ENCODE measurements around the gene PHPT1. TPM values are rescaled to one million over a fixed set of nuclear protein-coding genes. Genes with fewer than 3 reads are reported as not detected.
"Not testable (repeated sequence)": the region's sequence is repeated elsewhere in the genome, so short reads cannot be mapped to it uniquely, and the experiment has no call there.

The PHPT1 gene
- total RNA-seq, 2 donors from 2014 or later, result 137 to 176 TPM

DNA sequence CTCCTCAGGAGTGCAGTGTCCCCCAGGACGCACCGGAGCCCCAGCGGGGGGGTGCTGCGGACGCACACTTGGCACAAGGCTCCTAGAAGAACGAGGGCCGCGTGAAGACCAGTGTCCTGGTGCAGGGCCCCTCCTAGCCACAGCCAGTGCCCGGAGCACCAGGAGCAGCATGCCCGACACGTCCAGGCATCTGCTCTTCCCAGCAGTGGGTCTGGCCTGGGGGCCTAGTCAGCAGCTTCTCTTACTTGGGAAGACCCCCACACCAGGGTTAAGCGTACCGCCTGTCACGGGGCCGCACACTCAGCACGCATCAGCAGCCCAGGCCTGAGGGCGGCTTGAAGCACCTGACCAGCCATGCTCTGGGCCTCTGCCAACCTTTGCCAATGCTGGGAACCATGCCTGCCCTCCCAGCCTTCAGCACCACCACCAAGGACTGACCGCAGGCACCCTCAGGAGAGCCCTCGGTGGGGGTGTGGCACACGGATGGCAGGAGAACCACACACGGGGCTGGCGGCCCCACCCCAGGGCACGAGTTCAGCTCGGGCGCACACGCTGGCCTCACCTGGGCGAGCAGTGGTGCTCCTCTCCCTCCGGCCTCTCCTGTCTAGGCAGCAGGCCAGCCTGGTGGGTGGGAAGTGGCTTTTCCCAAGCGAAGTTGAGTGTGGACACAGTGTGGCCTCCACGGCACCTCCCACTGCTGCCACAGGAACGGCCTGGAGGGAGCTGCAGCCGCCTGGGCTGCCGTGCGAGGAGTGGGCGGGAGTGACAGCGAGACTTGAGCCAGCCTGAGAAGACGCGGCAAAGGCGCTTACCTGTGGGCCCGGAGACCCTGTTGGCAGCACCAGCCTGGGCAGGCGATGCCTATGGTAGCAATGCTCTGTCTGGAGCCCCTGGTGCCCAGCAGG lies 19.0 kb upstream of the PHPT1 start:
- Histone ChIP-seq H3K27ac (no peak overlapping the region), H3K4me1 (no peaks in the 10 kb centered on the region), H3K9ac (ENCODE audit: low read depth in 2 of 2, low read length in 2 of 2) (no peak overlapping the region), H3K9me3 (no peaks in the 10 kb centered on the region), H3K36me3 (peaks cover 20% of the 10 kb centered on the region), H3K27me3 (no peaks in the 10 kb centered on the region), H3K4me3 (no peak overlapping the region)
- DNase-seq, result no peak
- intact Hi-C loops (cut with DNase I), result no loop called here
- TF ChIP-seq CTCF (IDR thresholded peaks at IDR 0.05), result no peak

DNA sequence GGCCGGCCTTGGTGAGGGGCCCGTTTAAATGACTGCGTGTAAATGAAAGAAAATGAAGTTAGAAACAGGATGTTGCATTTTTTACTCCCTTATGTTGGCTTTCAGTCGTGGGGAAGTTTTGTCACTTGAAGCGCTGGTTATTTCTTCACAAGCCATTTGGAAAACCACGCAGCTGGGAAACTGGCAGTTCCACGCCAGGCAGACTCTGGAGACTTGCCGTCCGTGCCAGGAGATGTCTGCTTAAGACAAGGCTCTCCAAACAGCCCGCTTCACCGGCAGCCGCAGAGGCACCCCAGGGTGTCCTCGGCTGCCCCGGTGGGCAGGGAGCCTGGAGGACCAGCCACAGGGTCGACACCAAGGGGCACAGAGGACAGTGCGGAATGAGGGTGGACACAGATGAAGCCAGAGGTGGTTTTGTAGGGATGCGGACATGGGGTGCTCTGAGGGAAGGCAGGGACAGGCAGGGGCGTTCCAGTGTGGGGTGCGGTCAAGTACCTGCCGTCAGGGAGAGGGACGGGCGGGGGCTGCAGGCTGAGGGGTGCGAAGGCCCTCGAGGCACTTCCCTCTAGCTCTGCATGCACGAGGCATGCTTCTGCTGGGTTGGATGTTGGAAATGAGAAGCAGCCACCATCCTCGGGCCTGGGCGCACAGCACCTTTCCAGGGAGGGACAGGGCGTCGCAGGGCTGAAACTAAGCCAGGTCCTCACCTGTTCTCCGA lies 18.0 kb upstream of the PHPT1 start:
- no peaks in the 10 kb centered on the region for H3K27me3 ChIP-seq
- H3K9me3 ChIP-seq, result no peaks in the 10 kb centered on the region
- TF ChIP-seq CTCF (IDR thresholded peaks at IDR 0.05), result no peak
- intact Hi-C loops (cut with DNase I), result no loop called here
- H3K27ac ChIP-seq, result no peak overlapping the region
- peaks cover 20% of the 10 kb centered on the region for H3K36me3 ChIP-seq
- no peak for DNase-seq
- no peak overlapping the region for H3K9ac ChIP-seq (ENCODE audit: low read depth in 2 of 2, low read length in 2 of 2)
- no peak overlapping the region for H3K4me3 ChIP-seq
- H3K4me1 ChIP-seq, result no peaks in the 10 kb centered on the region

DNA sequence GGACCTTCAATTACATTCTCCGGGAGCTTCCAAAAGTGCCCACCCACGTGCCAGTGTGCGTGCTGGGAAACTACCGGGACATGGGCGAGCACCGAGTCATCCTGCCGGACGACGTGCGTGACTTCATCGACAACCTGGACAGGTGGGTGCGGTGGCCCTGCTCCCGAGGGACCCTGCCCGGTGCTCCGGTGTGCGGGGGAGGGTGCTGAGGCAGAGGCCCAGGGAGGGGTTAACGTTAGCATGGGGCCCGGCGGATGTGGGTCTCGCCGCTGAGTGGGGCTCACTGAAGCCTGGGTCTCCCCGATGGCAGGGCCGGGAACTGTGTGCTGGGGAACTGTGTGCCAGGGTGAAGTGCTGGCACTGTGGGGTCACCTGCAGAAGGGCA lies 17.5 kb upstream of the PHPT1 start:
- no peak overlapping the region for H3K4me3 ChIP-seq
- H3K27me3 ChIP-seq, result no peaks in the 10 kb centered on the region
- no peaks in the 10 kb centered on the region for H3K9me3 ChIP-seq
- intact Hi-C loops (cut with DNase I), result no loop called here
- no peak for TF ChIP-seq CTCF (IDR thresholded peaks at IDR 0.05)
- peaks cover 20% of the 10 kb centered on the region for H3K36me3 ChIP-seq
- H3K27ac ChIP-seq, result no peak overlapping the region
- H3K4me1 ChIP-seq, result no peaks in the 10 kb centered on the region
- H3K9ac ChIP-seq (ENCODE audit: low read depth in 2 of 2, low read length in 2 of 2), result no peak overlapping the region
- DNase-seq, result no peak

DNA sequence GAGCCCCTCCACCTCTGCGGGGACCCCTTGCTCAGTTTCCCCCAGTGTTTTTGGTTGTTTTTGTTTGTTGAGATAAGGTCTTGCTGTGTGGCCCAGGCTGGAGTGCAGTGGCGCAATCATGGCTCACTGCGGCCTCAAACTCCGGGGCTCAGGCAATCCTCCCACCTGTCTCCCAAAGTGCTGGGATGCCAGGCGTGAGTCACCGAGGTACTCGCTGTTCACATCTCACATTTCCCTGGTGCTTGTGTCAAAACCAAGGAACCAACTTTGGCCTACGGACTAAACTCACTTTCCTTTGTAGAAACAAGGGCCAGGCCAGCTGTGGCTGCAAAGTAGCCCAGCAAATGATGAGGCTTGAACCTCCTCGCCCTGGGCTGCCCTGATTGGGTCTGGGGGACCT lies 16.6 kb upstream of the PHPT1 start:
- H3K9ac ChIP-seq (ENCODE audit: low read depth in 2 of 2, low read length in 2 of 2), result no peak overlapping the region
- no peaks in the 10 kb centered on the region for H3K27me3 ChIP-seq
- H3K9me3 ChIP-seq, result no peaks in the 10 kb centered on the region
- no peak overlapping the region for H3K4me3 ChIP-seq
- DNase-seq, result no peak
- intact Hi-C loops (cut with DNase I), result no loop called here
- no peaks in the 10 kb centered on the region for H3K4me1 ChIP-seq
- H3K27ac ChIP-seq, result no peak overlapping the region
- peaks cover 20% of the 10 kb centered on the region for H3K36me3 ChIP-seq
- TF ChIP-seq CTCF (IDR thresholded peaks at IDR 0.05), result no peak

DNA sequence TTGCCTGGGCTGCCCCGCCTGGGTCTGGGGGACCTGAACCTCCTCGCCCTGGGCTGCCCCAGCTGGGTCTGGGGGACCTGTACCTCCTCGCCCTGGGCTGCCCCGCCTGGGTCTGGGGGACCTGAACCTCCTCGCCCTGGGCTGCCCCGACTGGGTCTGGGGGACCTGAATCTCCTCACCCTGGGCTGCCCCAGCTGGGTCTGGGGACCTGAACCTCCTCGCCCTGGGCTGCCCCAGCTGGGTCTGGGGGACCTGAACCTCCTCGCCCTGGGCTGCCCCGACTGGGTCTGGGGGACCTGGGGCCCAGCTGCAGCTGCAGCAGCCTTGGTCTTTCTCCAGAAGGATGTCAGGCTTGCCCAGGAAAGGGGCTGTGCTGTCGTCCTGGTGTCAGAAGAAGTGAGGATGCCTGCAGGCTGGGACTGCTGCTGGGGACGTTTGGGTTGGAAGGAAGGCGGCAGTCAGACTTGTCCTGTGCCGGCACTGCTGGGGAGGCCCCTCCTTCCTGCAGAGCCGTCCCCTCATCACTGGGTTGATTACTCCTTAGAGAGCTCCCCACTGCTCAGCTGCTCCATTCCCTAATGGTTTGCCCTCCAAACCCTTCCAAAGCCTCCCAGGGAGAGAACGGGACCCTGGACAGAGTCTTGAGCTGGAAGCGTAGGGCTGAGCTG lies 15.7 kb upstream of the PHPT1 start:
- H3K27me3 ChIP-seq; H3K4me1 ChIP-seq; H3K9ac ChIP-seq (ENCODE audit: low read depth in 2 of 2, low read length in 2 of 2); H3K4me3 ChIP-seq; intact Hi-C loops (cut with DNase I); H3K27ac ChIP-seq; H3K9me3 ChIP-seq; DNase-seq: not testable (repeated sequence)
- peaks cover 20% of the 10 kb centered on the region for H3K36me3 ChIP-seq

Measured in colonic mucosa (tissue), 4 donors.